Spleen (tissue), 7 donors: Measurements from ENCODE around the gene SEMA4G.
"Not testable (repeated sequence)": the region's sequence is repeated elsewhere in the genome, so short reads cannot be mapped to it uniquely, and the experiment has no call there.

ENCODE experiments used
- CTCF ChIP-seq, 11 experiments: fragments of 200-600 bp in 7 of 11; fragments of 450-650 bp in 4 of 11; sonication (generic) in 4 of 11; IDR thresholded peaks in 8 of 11; conservative IDR thresholded peaks in 3 of 11; 1 replicate in 7 of 11; 2 replicates in 4 of 11; pipeline versions ENCODE4 v1.4.0 to v1.8.0; 2016 to 2021; ENCODE audit warnings: antibody characterized with exemption in 11 of 11, inconsistent platforms in 4 of 11, mild to moderate bottlenecking in 1 of 11
- POLR2A ChIP-seq, 3 donors: fragments of 450-650 bp; IDR thresholded peaks; one replicate each; pipeline ENCODE4 v1.5.1; 2017; ENCODE audit warnings: antibody characterized with exemption in 3 of 3, mild to moderate bottlenecking in 1 of 3
- donor health status: DM: no; HTN: no; CAD: no; lungs with moderate emphysema.
- donor health status: DM: no; HTN: no; CAD: no.
- donor health status: DM: no; HTN: no; CAD: no.

- not testable (repeated sequence) for TF ChIP-seq POLR2A (IDR thresholded peaks at IDR 0.05); CTCF (IDR thresholded peaks at IDR 0.05 in 8 of 11, conservative IDR thresholded peaks at IDR 0.05 in 3 of 11)
Observed at GRCh38 chr10:100975397-100975796, 6.1 kb downstream of the SEMA4G start.
